ES-I3 (cell line): ENCODE results near the gene CFAP65.

Experiments
- H3K36me3 ChIP-seq: 2 replicates; pipeline ENCODE4 v1.6.1; 2013; ENCODE audit warnings: mild to moderate bottlenecking, low read length, control low read depth, moderate library complexity; ENCODE audit not compliant: insufficient read depth
- H3K4me1 ChIP-seq: 2 replicates; pipeline ENCODE4 v1.6.1; 2013; ENCODE audit warnings: mild to moderate bottlenecking, control low read depth, low read length; ENCODE audit not compliant: insufficient read depth
- H3K9ac ChIP-seq: 2 replicates; pipeline ENCODE4 v1.6.1; 2013; ENCODE audit warnings: low read depth, mild to moderate bottlenecking, low read length, moderate library complexity
- H3K9me3 ChIP-seq: 2 replicates; pipeline ENCODE4 v1.6.1; 2013; ENCODE audit warnings: mild to moderate bottlenecking, low read length, moderate library complexity; ENCODE audit not compliant: control insufficient read depth, insufficient read depth

CFAP65 gene

GRCh38 chr2:218979846-218980734, 61.2 kb downstream of the CFAP65 start:
- Histone ChIP-seq H3K9me3 (no peaks in the 10 kb centered on the region), H3K9ac (peak overlapping the region; percentile 24; the same call in 1 of the 2 replicates), H3K36me3 (no peaks in the 10 kb centered on the region), H3K4me1 (no peaks in the 10 kb centered on the region; the same call in 1 of the 2 replicates)

GRCh38 chr2:218975060-218975777, 66.1 kb downstream of the CFAP65 start:
- H3K36me3 ChIP-seq = no peaks in the 10 kb centered on the region

GRCh38 chr2:218970894-218971293, 70.4 kb downstream of the CFAP65 start:
- Histone ChIP-seq H3K9me3 (no peaks in the 10 kb centered on the region), H3K4me1 (no peaks in the 10 kb centered on the region), H3K36me3 (no peaks in the 10 kb centered on the region), H3K9ac (no peak overlapping the region)

More at GRCh38 chr2:218975060-218975777, 66.1 kb downstream of the CFAP65 start:
- Histone ChIP-seq H3K4me1 (no peaks in the 10 kb centered on the region), H3K9me3 (no peaks in the 10 kb centered on the region), H3K9ac (no peak overlapping the region)

- peaks cover 17% of the 10 kb centered on the region for H3K4me1 ChIP-seq
- peak overlapping the region; percentile 89; the same call in 1 of the 2 replicates for H3K9ac ChIP-seq
- no peaks in the 10 kb centered on the region for H3K9me3 ChIP-seq
- no peaks in the 10 kb centered on the region for H3K36me3 ChIP-seq
Observed at GRCh38 chr2:218964041-218964771, 77.1 kb downstream of the CFAP65 start.

GRCh38 chr2:218963601-218964000, 77.7 kb downstream of the CFAP65 start:
- Histone ChIP-seq H3K4me1 (peaks cover 17% of the 10 kb centered on the region), H3K36me3 (no peaks in the 10 kb centered on the region), H3K9ac (peak overlapping the region; percentile 89; the same call in 1 of the 2 replicates), H3K9me3 (no peaks in the 10 kb centered on the region)

GRCh38 chr2:218962859-218963492, 78.3 kb downstream of the CFAP65 start:
- Histone ChIP-seq H3K9me3 (no peaks in the 10 kb centered on the region), H3K4me1 (peaks cover 17% of the 10 kb centered on the region), H3K9ac (peak overlapping the region; percentile 89; the same call in 1 of the 2 replicates), H3K36me3 (no peaks in the 10 kb centered on the region)

GRCh38 chr2:218961651-218962570, 79.4 kb downstream of the CFAP65 start:
- no peaks in the 10 kb centered on the region for H3K36me3 ChIP-seq
- no peaks in the 10 kb centered on the region for H3K9me3 ChIP-seq
- H3K4me1 ChIP-seq = peaks cover 17% of the 10 kb centered on the region

GRCh38 chr2:218961229-218961628, 80.1 kb downstream of the CFAP65 start:
- H3K4me1 ChIP-seq = peaks cover 17% of the 10 kb centered on the region
- H3K9ac ChIP-seq = no peak overlapping the region
- no peaks in the 10 kb centered on the region for H3K36me3 ChIP-seq
- no peaks in the 10 kb centered on the region for H3K9me3 ChIP-seq

More at GRCh38 chr2:218961651-218962570, 79.4 kb downstream of the CFAP65 start:
- peak overlapping the region; percentile 16; the same call in 1 of the 2 replicates for H3K9ac ChIP-seq

GRCh38 chr2:218960309-218961165, 80.8 kb downstream of the CFAP65 start:
- Histone ChIP-seq H3K9me3 (no peaks in the 10 kb centered on the region), H3K4me1 (peaks cover 17% of the 10 kb centered on the region), H3K36me3 (no peaks in the 10 kb centered on the region), H3K9ac (peak overlapping the region; percentile 90; the same call in 1 of the 2 replicates)

GRCh38 chr2:218959761-218960308, 81.5 kb downstream of the CFAP65 start:
- H3K36me3 ChIP-seq = no peaks in the 10 kb centered on the region
- no peaks in the 10 kb centered on the region for H3K9me3 ChIP-seq
- peak overlapping the region; percentile 90; the same call in 1 of the 2 replicates for H3K9ac ChIP-seq
- peaks cover 17% of the 10 kb centered on the region for H3K4me1 ChIP-seq

- no peaks in the 10 kb centered on the region for H3K9me3 ChIP-seq
- H3K4me1 ChIP-seq = peaks cover 14% of the 10 kb centered on the region
- no peaks in the 10 kb centered on the region for H3K36me3 ChIP-seq
- peak within 1 kb of the TSS; percentile 90 for H3K9ac ChIP-seq
Observed at GRCh38 chr2:218959141-218959731, 82.1 kb downstream of the CFAP65 start, which contains the start of gene CDK5R2. CDK5R2 (plus strand) TSS chr2:218959666; CDS start chr2:218959821, 155 bp downstream.

GRCh38 chr2:218958276-218958675, 83.0 kb downstream of the CFAP65 start:
- H3K9ac ChIP-seq = no peak overlapping the region
- peaks cover 5% of the 10 kb centered on the region for H3K4me1 ChIP-seq
- H3K36me3 ChIP-seq = no peaks in the 10 kb centered on the region
- no peaks in the 10 kb centered on the region for H3K9me3 ChIP-seq
